Measurements from ENCODE around the gene PPIP5K2. TPM values are rescaled to one million over a fixed set of nuclear protein-coding genes. Genes with fewer than 3 reads are reported as not detected.
"Not testable (repeated sequence)": the region's sequence is repeated elsewhere in the genome, so short reads cannot be mapped to it uniquely, and the experiment has no call there.

The PPIP5K2 gene
- total RNA-seq, 1 experiment from 2014 or later, result 42.0 TPM

- no peaks in the 10 kb centered on the region for H3K9me3 ChIP-seq
- H3K4me3 ChIP-seq, result no peak overlapping the region
- DNase-seq, result no peak
- H3K36me3 ChIP-seq, result peaks cover 7% of the 10 kb centered on the region
- H3K27me3 ChIP-seq, result no peaks in the 10 kb centered on the region
These were observed 31.1 kb downstream of the PPIP5K2 start for GRCh38 chr5:103151156-103151555.

GRCh38 chr5:103166706-103167105, 46.6 kb downstream of the PPIP5K2 start:
- no peak for DNase-seq
- H3K27me3 ChIP-seq, result no peaks in the 10 kb centered on the region
- peaks cover 9% of the 10 kb centered on the region for H3K36me3 ChIP-seq
- no peaks in the 10 kb centered on the region for H3K9me3 ChIP-seq
- no peak overlapping the region for H3K4me3 ChIP-seq

GRCh38 chr5:103174147-103174546, 54.0 kb downstream of the PPIP5K2 start:
- Histone ChIP-seq H3K9me3 (no peaks in the 10 kb centered on the region), H3K36me3 (peaks cover 4% of the 10 kb centered on the region; the same call in 1 of the 2 replicates), H3K4me3 (no peak overlapping the region), H3K27me3 (no peaks in the 10 kb centered on the region)
- DNase-seq, result no peak

GRCh38 chr5:103177543-103177942, 57.4 kb downstream of the PPIP5K2 start:
- DNase-seq, result no peak
- H3K27me3 ChIP-seq, result no peaks in the 10 kb centered on the region
- peaks cover 4% of the 10 kb centered on the region; the same call in 1 of the 2 replicates for H3K36me3 ChIP-seq
- H3K9me3 ChIP-seq, result no peaks in the 10 kb centered on the region
- no peak overlapping the region for H3K4me3 ChIP-seq

- Histone ChIP-seq H3K4me3 (no peak overlapping the region), H3K27me3 (no peaks in the 10 kb centered on the region), H3K36me3 (peaks cover 4% of the 10 kb centered on the region; the same call in 1 of the 2 replicates), H3K9me3 (no peaks in the 10 kb centered on the region)
- DNase-seq, result no peak
These were observed 58.1 kb downstream of the PPIP5K2 start for GRCh38 chr5:103178167-103178566.

GRCh38 chr5:103186152-103186551, 66.1 kb downstream of the PPIP5K2 start:
- DNase-seq, result no peak
- Histone ChIP-seq H3K27me3 (no peaks in the 10 kb centered on the region), H3K36me3 (peaks cover 10% of the 10 kb centered on the region), H3K4me3 (no peak overlapping the region), H3K9me3 (no peaks in the 10 kb centered on the region)

- no peaks in the 10 kb centered on the region for H3K9me3 ChIP-seq
- H3K36me3 ChIP-seq, result peaks cover 11% of the 10 kb centered on the region
These were observed 68.3 kb downstream of the PPIP5K2 start for GRCh38 chr5:103188436-103188835.

GRCh38 chr5:103203226-103203625, 83.1 kb downstream of the PPIP5K2 start:
- H3K4me3 ChIP-seq, result no peak overlapping the region
- H3K9me3 ChIP-seq, result no peaks in the 10 kb centered on the region
- no peaks in the 10 kb centered on the region for H3K27me3 ChIP-seq
- H3K36me3 ChIP-seq, result peaks cover 4% of the 10 kb centered on the region; the same call in 1 of the 2 replicates
- DNase-seq, result no peak

More at GRCh38 chr5:103188436-103188835, 68.3 kb downstream of the PPIP5K2 start:
- DNase-seq, result no peak
- Histone ChIP-seq H3K4me3 (no peak overlapping the region), H3K27me3 (no peaks in the 10 kb centered on the region)

- not testable (repeated sequence) for H3K27me3 ChIP-seq, DNase-seq, H3K4me3 ChIP-seq, H3K9me3 ChIP-seq, H3K36me3 ChIP-seq
These were observed 84.9 kb downstream of the PPIP5K2 start for GRCh38 chr5:103204990-103205389.

GRCh38 chr5:103205991-103206700, 86.0 kb downstream of the PPIP5K2 start:
- no peak overlapping the region for H3K4me3 ChIP-seq

GRCh38 chr5:103207011-103207410, 86.9 kb downstream of the PPIP5K2 start:
- Histone ChIP-seq H3K4me3 (no peak overlapping the region), H3K9me3 (no peaks in the 10 kb centered on the region), H3K36me3 (peaks cover 4% of the 10 kb centered on the region), H3K27me3 (no peaks in the 10 kb centered on the region)
- DNase-seq, result no peak

More at GRCh38 chr5:103205991-103206700, 86.0 kb downstream of the PPIP5K2 start:
- Histone ChIP-seq H3K9me3 (no peaks in the 10 kb centered on the region), H3K36me3 (peaks cover 4% of the 10 kb centered on the region), H3K27me3 (no peaks in the 10 kb centered on the region)
- DNase-seq, result no peak

- Histone ChIP-seq H3K36me3 (peaks cover 3% of the 10 kb centered on the region), H3K9me3 (no peaks in the 10 kb centered on the region), H3K27me3 (no peaks in the 10 kb centered on the region), H3K4me3 (no peak overlapping the region)
- DNase-seq, result no peak
These were observed 87.6 kb downstream of the PPIP5K2 start for GRCh38 chr5:103207653-103208052.

- DNase-seq, result no peak
- no peak overlapping the region for H3K4me3 ChIP-seq
- H3K9me3 ChIP-seq, result no peaks in the 10 kb centered on the region
- no peaks in the 10 kb centered on the region; the same call in none of the 2 replicates for H3K36me3 ChIP-seq
- H3K27me3 ChIP-seq, result no peaks in the 10 kb centered on the region
These were observed 88.4 kb downstream of the PPIP5K2 start for GRCh38 chr5:103208460-103208859.

GRCh38 chr5:103209065-103209464, 89.0 kb downstream of the PPIP5K2 start:
- Histone ChIP-seq H3K9me3 (no peaks in the 10 kb centered on the region), H3K36me3 (no peaks in the 10 kb centered on the region; the same call in none of the 2 replicates), H3K27me3 (no peaks in the 10 kb centered on the region), H3K4me3 (no peak overlapping the region)
- DNase-seq, result no peak

- no peak for DNase-seq
These were observed 90.9 kb downstream of the PPIP5K2 start for GRCh38 chr5:103210952-103211351.

GRCh38 chr5:103211576-103212561, 91.8 kb downstream of the PPIP5K2 start:
- no peaks in the 10 kb centered on the region for H3K9me3 ChIP-seq
- DNase-seq, result no peak
- no peaks in the 10 kb centered on the region; the same call in none of the 2 replicates for H3K36me3 ChIP-seq
- H3K27me3 ChIP-seq, result no peaks in the 10 kb centered on the region
- H3K4me3 ChIP-seq, result no peak overlapping the region

More at GRCh38 chr5:103210952-103211351, 90.9 kb downstream of the PPIP5K2 start:
- H3K4me3 ChIP-seq, result no peak overlapping the region
- H3K9me3 ChIP-seq, result no peaks in the 10 kb centered on the region
- H3K36me3 ChIP-seq, result no peaks in the 10 kb centered on the region; the same call in none of the 2 replicates
- H3K27me3 ChIP-seq, result no peaks in the 10 kb centered on the region

GRCh38 chr5:103216137-103216536, 96.0 kb downstream of the PPIP5K2 start:
- Histone ChIP-seq H3K4me3 (no peak overlapping the region), H3K27me3 (no peaks in the 10 kb centered on the region), H3K36me3 (no peaks in the 10 kb centered on the region), H3K9me3 (no peaks in the 10 kb centered on the region)
- DNase-seq, result no peak

Measured in MG63 (cell line).